Panc1 (cell line): ENCODE data around the gene CCDC28A. TPM values are rescaled to one million over a fixed set of nuclear protein-coding genes. Genes with fewer than 3 reads are reported as not detected.
"Not testable (repeated sequence)": the region's sequence is repeated elsewhere in the genome, so short reads cannot be mapped to it uniquely, and the experiment has no call there.

Experiments used
- ATAC-seq: fragments of 200-7000 bp; cut with Tn5 transposase; 2 replicates; pipeline ENCODE4 v1.9.1; 2020; ENCODE audit warnings: mild to moderate bottlenecking, moderate library complexity
- BruUV-seq: library from RNA; stranded (reverse); fragments of 400-500 nt; replicated peaks from 2 replicates; lab custom pipeline; 2021; lab: Mats Ljungman, UMichigan
- CTCF ChIA-PET: fragments of 300-600 bp; sonication (Branson Sonifier 250); formaldehyde crosslinking; loops from one replicate; lab custom pipeline; 2022; ENCODE audit warnings: antibody characterized with exemption; lab: Charles Lee
- POLR2A ChIA-PET: fragments of 300-600 bp; sonication (Branson Sonifier 250); formaldehyde crosslinking; loops from one replicate; lab custom pipeline; 2022; ENCODE audit warnings: antibody characterized with exemption; lab: Charles Lee
- DNase-seq: peaks from one replicate; pipeline ENCODE4 v3.0.0-alpha.2; 2010; ENCODE audit warnings: low read depth, low spot score
- H3K27ac ChIP-seq: 2 replicates; pipeline ENCODE4 v1.5.1; 2011; ENCODE audit warnings: mild to moderate bottlenecking, low read length, inconsistent platforms
- H3K27me3 ChIP-seq: fragments of 200-500 bp; sonication (Bioruptor generic); 2 replicates; pipeline ENCODE4 v1.6.0; 2014; ENCODE audit warnings: low read length, inconsistent platforms; ENCODE audit not compliant: control insufficient read depth, insufficient read depth
- H3K36me3 ChIP-seq: fragments of 200-500 bp; sonication (Bioruptor generic); 2 replicates; pipeline ENCODE4 v1.5.1; 2014; ENCODE audit warnings: inconsistent platforms, mild to moderate bottlenecking, low read length, moderate library complexity; ENCODE audit not compliant: control insufficient read depth, insufficient read depth
- H3K4me1 ChIP-seq: 2 replicates; pipeline ENCODE4 v1.5.1; 2011; ENCODE audit warnings: inconsistent platforms, mild to moderate bottlenecking, low read length, moderate library complexity; ENCODE audit not compliant: control insufficient read depth, insufficient read depth
- H3K4me3 ChIP-seq, 2 experiments: 2 replicates each; pipeline ENCODE4 v1.5.1; 2011 to 2012; ENCODE audit warnings: low read depth in 2 of 2, low read length in 2 of 2, mild to moderate bottlenecking in 2 of 2, inconsistent platforms in 1 of 2, moderate library complexity in 1 of 2
- H3K9me3 ChIP-seq: fragments of 200-500 bp; sonication (Bioruptor generic); 2 replicates; pipeline ENCODE4 v1.5.1; 2014; ENCODE audit warnings: low read depth, mild to moderate bottlenecking, inconsistent platforms, low read length, moderate library complexity; ENCODE audit not compliant: control insufficient read depth, insufficient read depth
- POLR2AphosphoS5 ChIP-seq: IDR thresholded peaks from 2 replicates; pipeline ENCODE4 v1.6.1; 2012; ENCODE audit warnings: mild to moderate bottlenecking, low read depth, low read length, moderate library complexity
- SIN3A ChIP-seq: IDR thresholded peaks from 2 replicates; pipeline ENCODE4 v1.6.1; 2012; ENCODE audit warnings: low read depth, mild to moderate bottlenecking, low read length, moderate library complexity, borderline replicate concordance; ENCODE audit not compliant: insufficient read depth
- TCF7L2 ChIP-seq: IDR thresholded peaks from 2 replicates; pipeline ENCODE4 v1.6.1; 2011; ENCODE audit warnings: mild to moderate bottlenecking, low read depth, low read length, inconsistent platforms
- in situ Hi-C: cut with HindIII; loops from 2 replicates; pipeline ENCODE4 v1.10.0; 2016; ENCODE audit warnings: low sequenced_read_pairs, low pct_unique_long_range_greater_than_20kb
- intact Hi-C: fragments of 100-400 bp; cut with micrococcal nuclease; formaldehyde crosslinking; loops from one replicate; pipeline ENCODE4 v1.10.0; 2022; ENCODE audit not compliant: unreplicated experiment
- total RNA-seq: library from RNA; stranded (reverse); gene quantifications from one replicate; pipeline ENCODE4 v1.2.1, GENCODE V29; 2021; ENCODE audit not compliant: unreplicated experiment
- TF ChIP-seq, protein P1 (sequence below): fragments of 450-650 bp; IDR thresholded peaks from 2 replicates; pipeline ENCODE4 v1.5.1; 2017; ENCODE audit warnings: mild to moderate bottlenecking
- TF ChIP-seq, protein P2 (sequence below), 2 experiments: IDR thresholded peaks; 2 replicates each; pipeline ENCODE4 v1.6.1; 2011 to 2012; ENCODE audit warnings: low read depth in 2 of 2, control low read depth in 1 of 2, low read length in 1 of 2, mild to moderate bottlenecking in 1 of 2, moderate library complexity in 1 of 2; ENCODE audit not compliant: insufficient read depth in 1 of 2

CCDC28A gene
- total RNA-seq, 1 experiment from 2014 or later = 4.7 TPM

DNA sequence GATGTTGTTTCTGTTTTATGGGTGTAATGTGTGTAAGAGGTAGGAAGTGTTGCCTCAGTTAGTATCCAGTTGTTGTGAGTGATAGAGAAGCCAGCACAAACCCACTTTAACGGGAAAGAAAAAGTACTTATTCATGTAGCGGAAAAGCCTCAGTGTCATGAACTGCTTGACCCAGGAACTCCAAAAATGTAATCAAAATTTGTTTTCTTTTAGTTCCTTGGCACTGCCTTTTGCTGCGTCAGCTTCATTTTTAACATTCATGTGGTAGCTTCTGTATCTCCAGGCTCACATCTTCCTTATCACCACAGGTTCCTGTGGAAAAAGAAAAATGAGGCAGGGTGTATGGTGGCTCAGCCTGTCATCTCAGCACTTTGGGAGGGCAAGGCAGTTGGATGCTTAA lies 46.4 kb upstream of the CCDC28A start:
- ATAC-seq (no peak), DNase-seq (no peak)
- ChIA-PET POLR2A (no interaction called here), CTCF (no interaction called here)
- no peak for TF ChIP-seq SIN3A
- TF ChIP-seq, protein P1, sequence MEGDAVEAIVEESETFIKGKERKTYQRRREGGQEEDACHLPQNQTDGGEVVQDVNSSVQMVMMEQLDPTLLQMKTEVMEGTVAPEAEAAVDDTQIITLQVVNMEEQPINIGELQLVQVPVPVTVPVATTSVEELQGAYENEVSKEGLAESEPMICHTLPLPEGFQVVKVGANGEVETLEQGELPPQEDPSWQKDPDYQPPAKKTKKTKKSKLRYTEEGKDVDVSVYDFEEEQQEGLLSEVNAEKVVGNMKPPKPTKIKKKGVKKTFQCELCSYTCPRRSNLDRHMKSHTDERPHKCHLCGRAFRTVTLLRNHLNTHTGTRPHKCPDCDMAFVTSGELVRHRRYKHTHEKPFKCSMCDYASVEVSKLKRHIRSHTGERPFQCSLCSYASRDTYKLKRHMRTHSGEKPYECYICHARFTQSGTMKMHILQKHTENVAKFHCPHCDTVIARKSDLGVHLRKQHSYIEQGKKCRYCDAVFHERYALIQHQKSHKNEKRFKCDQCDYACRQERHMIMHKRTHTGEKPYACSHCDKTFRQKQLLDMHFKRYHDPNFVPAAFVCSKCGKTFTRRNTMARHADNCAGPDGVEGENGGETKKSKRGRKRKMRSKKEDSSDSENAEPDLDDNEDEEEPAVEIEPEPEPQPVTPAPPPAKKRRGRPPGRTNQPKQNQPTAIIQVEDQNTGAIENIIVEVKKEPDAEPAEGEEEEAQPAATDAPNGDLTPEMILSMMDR = no peak
- TF ChIP-seq POLR2AphosphoS5 = no peak
- no peak for TF ChIP-seq TCF7L2
- TF ChIP-seq, protein P2, sequence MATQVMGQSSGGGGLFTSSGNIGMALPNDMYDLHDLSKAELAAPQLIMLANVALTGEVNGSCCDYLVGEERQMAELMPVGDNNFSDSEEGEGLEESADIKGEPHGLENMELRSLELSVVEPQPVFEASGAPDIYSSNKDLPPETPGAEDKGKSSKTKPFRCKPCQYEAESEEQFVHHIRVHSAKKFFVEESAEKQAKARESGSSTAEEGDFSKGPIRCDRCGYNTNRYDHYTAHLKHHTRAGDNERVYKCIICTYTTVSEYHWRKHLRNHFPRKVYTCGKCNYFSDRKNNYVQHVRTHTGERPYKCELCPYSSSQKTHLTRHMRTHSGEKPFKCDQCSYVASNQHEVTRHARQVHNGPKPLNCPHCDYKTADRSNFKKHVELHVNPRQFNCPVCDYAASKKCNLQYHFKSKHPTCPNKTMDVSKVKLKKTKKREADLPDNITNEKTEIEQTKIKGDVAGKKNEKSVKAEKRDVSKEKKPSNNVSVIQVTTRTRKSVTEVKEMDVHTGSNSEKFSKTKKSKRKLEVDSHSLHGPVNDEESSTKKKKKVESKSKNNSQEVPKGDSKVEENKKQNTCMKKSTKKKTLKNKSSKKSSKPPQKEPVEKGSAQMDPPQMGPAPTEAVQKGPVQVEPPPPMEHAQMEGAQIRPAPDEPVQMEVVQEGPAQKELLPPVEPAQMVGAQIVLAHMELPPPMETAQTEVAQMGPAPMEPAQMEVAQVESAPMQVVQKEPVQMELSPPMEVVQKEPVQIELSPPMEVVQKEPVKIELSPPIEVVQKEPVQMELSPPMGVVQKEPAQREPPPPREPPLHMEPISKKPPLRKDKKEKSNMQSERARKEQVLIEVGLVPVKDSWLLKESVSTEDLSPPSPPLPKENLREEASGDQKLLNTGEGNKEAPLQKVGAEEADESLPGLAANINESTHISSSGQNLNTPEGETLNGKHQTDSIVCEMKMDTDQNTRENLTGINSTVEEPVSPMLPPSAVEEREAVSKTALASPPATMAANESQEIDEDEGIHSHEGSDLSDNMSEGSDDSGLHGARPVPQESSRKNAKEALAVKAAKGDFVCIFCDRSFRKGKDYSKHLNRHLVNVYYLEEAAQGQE (IDR thresholded peaks at IDR 0.05; ENCODE audit: insufficient read depth in 1 of 2, low read depth in 2 of 2, low read length in 1 of 2) = no peak
- intact Hi-C loops (no loop called here), in situ Hi-C loops (no loop called here)
- Histone ChIP-seq H3K4me3 (no peak overlapping the region), H3K4me1 (0 out of 2 replicates have a peak, but pooled peaks cover 3% of the 10 kb centered on the region), H3K9me3 (no peaks in the 10 kb centered on the region), H3K27me3 (no peaks in the 10 kb centered on the region), H3K36me3 (no peaks in the 10 kb centered on the region), H3K27ac (no peak overlapping the region)
- BruUV-seq = no TSS peak

DNA sequence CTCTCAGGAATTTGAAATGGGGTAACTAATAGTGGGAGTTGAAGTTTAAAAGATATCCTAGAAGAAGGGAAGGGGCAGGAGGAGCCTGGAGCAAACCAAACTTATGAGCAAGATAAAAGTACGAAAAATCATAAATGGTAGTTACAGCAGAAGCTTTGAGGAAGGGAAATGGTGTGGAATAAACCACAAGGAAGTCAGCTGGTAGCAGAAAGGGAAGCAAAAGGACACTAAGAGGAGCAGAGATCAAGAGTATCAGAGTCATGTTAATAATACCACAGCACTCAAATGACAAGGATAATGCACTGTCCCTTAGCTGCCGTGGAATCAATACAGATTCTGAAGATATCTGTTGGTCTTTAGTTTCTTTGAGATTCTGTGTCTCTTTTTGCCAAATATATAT lies 44.9 kb upstream of the CCDC28A start:
- TF ChIP-seq POLR2AphosphoS5 (no peak), SIN3A (no peak), TCF7L2 (no peak)
- TF ChIP-seq, protein P2 (IDR thresholded peaks at IDR 0.05; ENCODE audit: insufficient read depth in 1 of 2, low read depth in 2 of 2, low read length in 1 of 2) = no peak
- TF ChIP-seq, protein P1 = no peak
- POLR2A ChIA-PET = no interaction called here
- Histone ChIP-seq H3K9me3 (no peaks in the 10 kb centered on the region), H3K27ac (no peak overlapping the region), H3K4me3 (no peak overlapping the region), H3K27me3 (no peaks in the 10 kb centered on the region), H3K36me3 (no peaks in the 10 kb centered on the region), H3K4me1 (no peaks in the 10 kb centered on the region)
- DNase-seq (no peak), ATAC-seq (no peak)
- CTCF ChIA-PET = no interaction called here
- in situ Hi-C loops = no loop called here
- intact Hi-C loops = no loop called here
- BruUV-seq = no TSS peak

DNA sequence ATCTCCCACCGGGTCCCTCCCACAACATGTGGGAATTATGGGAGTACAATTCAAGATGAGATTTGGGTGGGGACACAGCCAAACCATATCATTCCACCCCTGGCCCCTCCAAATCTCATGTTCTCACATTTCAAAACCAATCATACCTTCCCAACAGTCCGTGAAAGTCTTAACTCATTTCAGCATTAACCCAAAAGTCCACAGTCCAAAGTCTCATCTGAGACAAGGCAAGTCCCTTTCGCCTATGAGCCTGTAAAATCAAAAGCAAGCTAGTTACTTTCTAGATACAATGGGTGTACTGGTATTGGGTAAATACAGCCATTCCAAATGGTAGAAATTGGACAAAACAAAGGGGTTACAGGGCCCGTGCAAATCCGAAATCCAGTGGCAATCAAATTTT lies 43.5 kb upstream of the CCDC28A start:
- DNase-seq, H3K27me3 ChIP-seq, H3K4me1 ChIP-seq, CTCF ChIA-PET, BruUV-seq, in situ Hi-C loops, H3K9me3 ChIP-seq, POLR2A ChIA-PET, ATAC-seq, H3K36me3 ChIP-seq, H3K4me3 ChIP-seq, H3K27ac ChIP-seq, intact Hi-C loops: not testable (repeated sequence)
